Body of pancreas (tissue), 4 donors: ENCODE results near the gene CDC27. TPM values are rescaled to one million over a fixed set of nuclear protein-coding genes. Genes with fewer than 3 reads are reported as not detected.
"Not testable (repeated sequence)": the region's sequence is repeated elsewhere in the genome, so short reads cannot be mapped to it uniquely, and the experiment has no call there.

Source experiments
- ATAC-seq: fragments of 150-250 bp; one replicate; pipeline ENCODE4 v1.9.1; 2016
- DNase-seq, 4 donors: peaks; one replicate each; pipeline ENCODE4 v3.0.0-alpha.2; 2019
- H3K27ac ChIP-seq, 4 donors: fragments of 200-600 bp; sonication (generic); 1 replicate in 3 of 4; 2 replicates in 1 of 4; pipeline versions ENCODE4 v1.5.1 to v1.6.1; 2016 to 2019; ENCODE audit warnings: mild to moderate bottlenecking in 1 of 4, mixed read lengths in 1 of 4, moderate library complexity in 1 of 4
- H3K27me3 ChIP-seq, 2 donors: fragments of 200-600 bp; sonication (generic); one replicate each; pipeline ENCODE4 v1.6.0; 2016; ENCODE audit warnings: mild to moderate bottlenecking in 1 of 2
- H3K36me3 ChIP-seq, 2 donors: fragments of 200-600 bp; sonication (generic); replicated peaks in 1 of 2; 2 replicates each; pipeline ENCODE4 v1.5.1; 2016; ENCODE audit warnings: low read depth in 2 of 2; ENCODE audit not compliant: insufficient read depth in 1 of 2
- H3K4me1 ChIP-seq: fragments of 200-600 bp; sonication (generic); one replicate; pipeline ENCODE4 v1.6.0; 2016
- H3K4me3 ChIP-seq, 2 donors: fragments of 200-600 bp; sonication (generic); 1 replicate in 1 of 2; 2 replicates in 1 of 2; pipeline ENCODE4 v1.5.1; 2016 to 2019
- H3K9me3 ChIP-seq, 3 donors: fragments of 200-600 bp; sonication (generic); 1 replicate in 2 of 3; 2 replicates in 1 of 3; pipeline ENCODE4 v1.5.1; 2016
- POLR2A ChIP-seq, 3 donors: fragments of 450-650 bp; IDR thresholded peaks; one replicate each; pipeline ENCODE4 v1.6.1; 2016; ENCODE audit warnings: antibody characterized with exemption in 3 of 3, mild to moderate bottlenecking in 2 of 3
- WGBS, 2 donors: methylation state at CpG; one replicate each; pipeline ENCODE4 v1.1.5; 2017; 5-methylcytosine and 5-hydroxymethylcytosine counted together
- intact Hi-C: fragments of 100-400 bp; cut with DNase I; formaldehyde crosslinking; loops from one replicate; pipeline ENCODE4 v1.15.1; 2023
- total RNA-seq, 2 donors: library from RNA; depleted of rRNA; stranded (reverse); fragments of >200 nt; gene quantifications; one replicate each; pipeline ENCODE4 v1.1.0, GENCODE V29; 2016
- TF ChIP-seq, protein P1 (sequence below), 7 experiments: fragments of 450-650 bp in 4 of 7; fragments of 200-600 bp in 3 of 7; sonication (generic) in 3 of 7; IDR thresholded peaks; one replicate each; pipeline ENCODE4 v1.5.1; 2016 to 2019; ENCODE audit warnings: antibody characterized with exemption in 7 of 7

Gene CDC27
- total RNA-seq, 2 donors from 2014 or later: 11.5 to 27.2 TPM

DNA sequence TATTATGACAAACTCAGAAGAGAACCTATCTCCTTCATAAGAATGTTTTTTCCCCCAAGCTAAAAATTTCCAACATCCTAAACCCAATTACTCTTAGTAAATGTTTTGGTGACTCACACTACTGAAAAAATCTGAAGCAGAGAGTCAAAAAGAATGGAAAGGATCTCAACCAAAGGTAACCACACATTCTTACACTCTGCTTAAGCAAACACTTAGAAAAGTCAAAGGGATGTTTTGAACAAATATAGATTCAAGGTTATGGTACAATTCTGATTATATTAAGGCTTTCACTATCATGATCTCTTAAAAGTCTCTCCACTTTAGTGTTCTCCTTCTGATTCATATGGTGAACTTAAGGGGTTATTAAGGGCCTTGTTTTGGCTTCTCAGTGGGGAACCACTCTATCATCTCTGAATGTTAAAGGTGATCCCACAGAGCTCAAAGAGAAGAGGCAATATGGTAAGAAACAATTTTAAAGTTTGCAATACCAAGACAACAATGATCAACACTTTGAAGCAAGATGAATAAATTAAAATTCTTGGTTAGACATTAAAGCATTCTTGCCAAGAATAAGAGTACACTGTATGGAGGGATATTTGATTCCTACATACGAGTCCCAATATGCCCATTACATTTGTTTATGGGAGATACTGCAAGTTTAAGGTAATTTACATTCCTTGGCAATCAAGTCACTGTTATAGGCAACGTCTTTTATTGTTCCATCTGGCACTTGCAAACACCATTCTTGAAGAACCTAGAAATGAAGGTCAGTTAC, 69.2 kb downstream of the CDC27 start:
- no peak overlapping the region for H3K4me3 ChIP-seq
- H3K27me3 ChIP-seq: no peaks in the 10 kb centered on the region
- H3K9me3 ChIP-seq: no peaks in the 10 kb centered on the region
- ATAC-seq: no peak
- 75 to 81% methylated on average over 2 of the region's 2 CpGs for WGBS, 2 donors
- intact Hi-C loops: no loop called here
- TF ChIP-seq, protein P1, sequence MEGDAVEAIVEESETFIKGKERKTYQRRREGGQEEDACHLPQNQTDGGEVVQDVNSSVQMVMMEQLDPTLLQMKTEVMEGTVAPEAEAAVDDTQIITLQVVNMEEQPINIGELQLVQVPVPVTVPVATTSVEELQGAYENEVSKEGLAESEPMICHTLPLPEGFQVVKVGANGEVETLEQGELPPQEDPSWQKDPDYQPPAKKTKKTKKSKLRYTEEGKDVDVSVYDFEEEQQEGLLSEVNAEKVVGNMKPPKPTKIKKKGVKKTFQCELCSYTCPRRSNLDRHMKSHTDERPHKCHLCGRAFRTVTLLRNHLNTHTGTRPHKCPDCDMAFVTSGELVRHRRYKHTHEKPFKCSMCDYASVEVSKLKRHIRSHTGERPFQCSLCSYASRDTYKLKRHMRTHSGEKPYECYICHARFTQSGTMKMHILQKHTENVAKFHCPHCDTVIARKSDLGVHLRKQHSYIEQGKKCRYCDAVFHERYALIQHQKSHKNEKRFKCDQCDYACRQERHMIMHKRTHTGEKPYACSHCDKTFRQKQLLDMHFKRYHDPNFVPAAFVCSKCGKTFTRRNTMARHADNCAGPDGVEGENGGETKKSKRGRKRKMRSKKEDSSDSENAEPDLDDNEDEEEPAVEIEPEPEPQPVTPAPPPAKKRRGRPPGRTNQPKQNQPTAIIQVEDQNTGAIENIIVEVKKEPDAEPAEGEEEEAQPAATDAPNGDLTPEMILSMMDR (IDR thresholded peaks at IDR 0.05): no peak
- no peak for TF ChIP-seq POLR2A (IDR thresholded peaks at IDR 0.05)
- H3K27ac ChIP-seq: no peak overlapping the region
- no peak for DNase-seq
- H3K4me1 ChIP-seq: no peaks in the 10 kb centered on the region
- H3K36me3 ChIP-seq: peaks cover 0 to 7% of the 10 kb centered on the region in 2 donors

DNA sequence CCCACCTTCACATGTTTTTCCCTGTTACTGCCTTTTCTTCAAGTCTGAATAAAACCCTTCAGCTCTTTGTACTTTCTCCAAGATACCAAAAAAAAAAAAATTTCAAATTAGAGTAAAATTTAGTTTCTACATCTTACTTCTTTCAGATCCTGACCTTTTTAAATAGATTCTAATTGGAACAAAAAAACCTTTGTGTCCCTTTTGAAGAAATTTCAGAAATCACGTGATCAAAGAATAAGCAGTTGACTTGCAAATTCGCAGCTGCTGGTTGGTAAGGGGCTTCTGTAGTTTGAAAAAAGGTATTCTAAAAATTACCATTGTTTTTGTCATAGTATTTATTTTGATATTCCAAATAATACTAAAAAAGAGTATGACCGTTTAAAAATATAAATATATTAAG, 71.7 kb downstream of the CDC27 start:
- peaks cover 0 to 7% of the 10 kb centered on the region in 2 donors for H3K36me3 ChIP-seq
- ATAC-seq: no peak
- intact Hi-C loops: no loop called here

DNA sequence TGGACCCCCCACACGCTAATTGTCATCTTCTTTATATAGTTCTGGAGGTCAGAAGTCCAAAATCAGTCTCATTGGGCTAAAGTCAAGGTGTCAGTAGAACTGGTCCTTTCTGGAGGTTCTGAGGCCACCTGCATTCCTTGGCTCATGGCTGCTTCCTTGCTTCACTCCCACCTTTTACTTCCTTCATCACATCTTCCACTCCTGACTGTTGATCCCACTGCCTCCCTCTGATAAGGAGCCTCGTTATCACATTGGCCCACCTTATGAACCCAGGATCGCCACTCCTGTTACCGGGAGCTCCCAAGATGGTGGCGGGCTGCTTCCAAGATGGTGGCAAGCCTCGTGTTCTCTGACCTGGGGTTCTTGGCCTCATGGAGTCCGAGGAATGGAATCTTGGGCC, 83.0 kb downstream of the CDC27 start:
- H3K27me3 ChIP-seq: no peaks in the 10 kb centered on the region
- DNase-seq: no peak
- no peaks in the 10 kb centered on the region for H3K4me1 ChIP-seq
- H3K4me3 ChIP-seq: no peak overlapping the region
- TF ChIP-seq POLR2A (IDR thresholded peaks at IDR 0.05): no peak
- TF ChIP-seq, protein P1 (IDR thresholded peaks at IDR 0.05): no peak
- 69 to 71% methylated on average over 7 of the region's 7 CpGs for WGBS, 2 donors
- H3K9me3 ChIP-seq: no peaks in the 10 kb centered on the region
- intact Hi-C loops: no loop called here
- H3K27ac ChIP-seq: no peak overlapping the region
- no peak for ATAC-seq
- H3K36me3 ChIP-seq: no peaks in the 10 kb centered on the region

More for the DNA sequence above, 71.7 kb downstream of the CDC27 start:
- DNase-seq: no peak
- no peaks in the 10 kb centered on the region for H3K4me1 ChIP-seq
- no peaks in the 10 kb centered on the region for H3K9me3 ChIP-seq
- TF ChIP-seq POLR2A (IDR thresholded peaks at IDR 0.05): no peak
- TF ChIP-seq, protein P1 (IDR thresholded peaks at IDR 0.05): no peak
- no peak overlapping the region for H3K27ac ChIP-seq
- no peaks in the 10 kb centered on the region for H3K27me3 ChIP-seq
- 85 to 86% methylated on average over 3 of the region's 3 CpGs for WGBS, 2 donors
- H3K4me3 ChIP-seq: no peak overlapping the region

DNA sequence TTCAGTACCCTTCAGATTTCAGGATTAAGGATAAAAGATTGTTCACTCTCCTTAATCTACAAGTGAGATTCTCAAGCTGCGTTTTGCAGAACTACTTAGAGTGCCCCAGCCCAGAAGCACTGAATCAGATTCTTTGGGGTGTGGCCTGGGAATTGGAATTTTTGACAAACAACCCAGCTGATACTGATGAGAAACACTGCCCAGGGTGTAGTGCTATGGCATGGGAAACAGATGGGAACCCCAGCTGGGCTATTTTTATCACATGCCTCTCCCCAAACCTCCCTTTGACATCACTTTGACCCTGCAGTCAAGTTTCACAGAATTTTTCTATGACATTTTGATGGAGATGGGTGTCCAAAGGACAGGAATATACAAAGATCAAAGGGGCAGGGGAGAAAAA, 83.8 kb downstream of the CDC27 start:
- intact Hi-C loops: not testable (repeated sequence)
- WGBS, 2 donors: 33% methylated on average over 1 of the region's 1 CpG

DNA sequence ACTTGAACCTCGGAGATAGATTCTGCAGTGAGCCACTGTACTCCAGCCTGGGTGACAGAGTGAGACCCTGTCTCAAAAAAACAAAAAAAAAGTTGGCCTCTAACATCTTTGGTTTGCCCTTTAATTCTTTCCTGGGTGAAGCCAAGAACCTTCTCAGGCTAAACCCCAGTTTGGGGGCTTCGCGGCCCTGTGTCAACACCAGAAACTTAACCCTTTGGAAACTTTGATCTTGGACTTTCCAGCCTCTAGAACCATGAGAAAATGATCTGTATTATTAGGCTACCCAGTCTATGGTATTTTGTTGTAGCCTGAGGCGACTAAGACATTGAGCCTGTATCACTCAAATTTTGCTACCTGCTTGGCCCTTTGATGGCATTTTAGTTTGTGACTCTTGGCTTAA, 86.2 kb downstream of the CDC27 start:
- H3K36me3 ChIP-seq: no peaks in the 10 kb centered on the region
- no peak for TF ChIP-seq POLR2A (IDR thresholded peaks at IDR 0.05)
- TF ChIP-seq, protein P1 (IDR thresholded peaks at IDR 0.05): no peak
- no peak for DNase-seq
- intact Hi-C loops: no loop called here
- no peaks in the 10 kb centered on the region for H3K27me3 ChIP-seq
- no peak overlapping the region for H3K27ac ChIP-seq
- H3K4me3 ChIP-seq: no peak overlapping the region
- no peaks in the 10 kb centered on the region for H3K9me3 ChIP-seq
- WGBS, 2 donors: 80 to 83% methylated on average over 4 of the region's 4 CpGs
- H3K4me1 ChIP-seq: peaks cover 15% of the 10 kb centered on the region
- ATAC-seq: no peak

More for the DNA sequence above, 83.8 kb downstream of the CDC27 start:
- H3K27me3 ChIP-seq, H3K4me3 ChIP-seq, DNase-seq, H3K9me3 ChIP-seq, H3K4me1 ChIP-seq, H3K27ac ChIP-seq, ATAC-seq, H3K36me3 ChIP-seq: not testable (repeated sequence)
